SHP77 (cell line): ENCODE results near the gene TMCO2.
A peak's percentile ranks its signal among the peaks of the same experiment; 100 is the strongest.
"Not testable (repeated sequence)": the region's sequence is repeated elsewhere in the genome, so short reads cannot be mapped to it uniquely, and the experiment has no call there.

Experiments
- DNase-seq, 2 experiments: peaks; one replicate each; lab custom pipeline; 2025; lab: John Stamatoyannopoulos, UW

Gene TMCO2

DNA sequence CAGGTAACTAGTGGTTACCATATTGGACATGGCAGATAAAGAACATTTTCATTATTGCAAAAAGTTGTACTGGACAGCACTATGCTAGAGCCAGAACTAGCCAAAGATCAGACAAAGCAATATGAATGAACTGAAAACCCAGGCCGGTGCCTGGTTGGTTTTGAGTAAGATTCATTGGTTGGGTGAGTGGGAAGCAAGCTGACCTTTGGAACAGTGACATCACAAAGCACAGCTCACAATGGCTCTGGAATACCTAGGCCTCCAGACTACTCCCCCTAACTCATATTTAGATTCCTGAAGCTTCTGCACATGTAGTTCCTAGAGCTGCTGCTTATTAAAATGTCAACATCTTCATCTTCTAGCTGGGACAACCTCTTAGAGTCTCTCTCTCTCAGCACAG, at the start of gene TMCO2:
TSS of gene TMCO2 (plus strand) at position 283 of the 400 bp plus-strand sequence. CDS start at position 340, 57 bp downstream.
- DNase-seq, result no peak

- no peak for DNase-seq
These were observed 48.6 kb upstream of the TMCO2 start for GRCh38 chr1:40199126-40199525.

GRCh38 chr1:40204856-40205255, 42.9 kb upstream of the TMCO2 start:
- no peak for DNase-seq

DNA sequence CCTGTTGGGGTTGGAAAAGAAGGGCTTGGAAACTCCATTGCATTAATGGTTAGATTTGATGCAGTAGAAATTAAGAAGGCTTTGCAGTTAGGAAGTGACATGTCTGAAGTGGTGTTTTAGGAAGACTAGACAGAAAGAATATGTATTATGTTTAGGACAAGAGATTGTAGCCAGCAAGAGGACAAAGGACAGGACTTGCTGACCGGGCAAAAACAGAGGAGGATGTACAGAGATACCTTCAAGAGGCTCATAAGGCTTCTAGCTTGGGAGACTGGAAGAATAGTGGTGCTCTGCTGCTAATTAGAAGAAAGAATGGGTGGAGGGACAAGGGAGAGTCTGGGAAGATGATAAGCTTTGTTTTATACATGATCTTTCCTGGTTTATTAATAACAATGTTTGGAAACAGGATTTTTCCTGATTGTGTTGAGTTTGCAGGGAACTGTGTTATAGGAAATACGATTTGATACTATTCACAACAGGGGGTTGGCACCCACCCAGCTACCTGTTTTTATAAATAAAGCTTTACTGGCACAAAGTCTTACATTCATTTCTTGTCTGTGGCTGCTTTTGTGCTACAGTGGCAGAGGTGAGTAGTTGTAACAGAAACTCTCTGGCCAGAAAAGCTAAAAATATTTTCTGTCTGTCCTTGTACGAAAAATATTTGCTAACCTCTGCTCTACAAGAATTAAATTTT, 37.1 kb upstream of the TMCO2 start:
- no peak for DNase-seq

DNA sequence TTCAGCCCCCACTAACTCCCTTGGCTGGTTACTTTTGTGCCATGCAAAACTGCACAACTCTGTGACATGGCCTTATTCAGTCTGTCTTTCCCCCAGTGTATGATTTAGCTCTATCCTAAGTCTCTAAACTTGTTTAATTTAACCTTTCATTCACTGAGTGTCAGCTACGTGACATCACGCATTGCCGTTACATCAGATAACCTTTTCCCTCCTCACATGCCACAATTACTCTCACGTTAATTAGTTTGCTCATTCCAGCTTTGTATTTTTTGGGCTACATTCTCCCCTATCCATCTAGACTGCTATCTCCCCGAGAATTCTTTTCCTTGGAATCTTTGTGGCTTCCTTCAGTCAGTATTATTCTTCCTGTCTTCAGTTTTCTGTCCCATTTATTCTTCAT, 29.4 kb upstream of the TMCO2 start:
- DNase-seq, result no peak

- DNase-seq, result not testable (repeated sequence)
These were observed 26.2 kb upstream of the TMCO2 start for GRCh38 chr1:40221471-40221905.

DNA sequence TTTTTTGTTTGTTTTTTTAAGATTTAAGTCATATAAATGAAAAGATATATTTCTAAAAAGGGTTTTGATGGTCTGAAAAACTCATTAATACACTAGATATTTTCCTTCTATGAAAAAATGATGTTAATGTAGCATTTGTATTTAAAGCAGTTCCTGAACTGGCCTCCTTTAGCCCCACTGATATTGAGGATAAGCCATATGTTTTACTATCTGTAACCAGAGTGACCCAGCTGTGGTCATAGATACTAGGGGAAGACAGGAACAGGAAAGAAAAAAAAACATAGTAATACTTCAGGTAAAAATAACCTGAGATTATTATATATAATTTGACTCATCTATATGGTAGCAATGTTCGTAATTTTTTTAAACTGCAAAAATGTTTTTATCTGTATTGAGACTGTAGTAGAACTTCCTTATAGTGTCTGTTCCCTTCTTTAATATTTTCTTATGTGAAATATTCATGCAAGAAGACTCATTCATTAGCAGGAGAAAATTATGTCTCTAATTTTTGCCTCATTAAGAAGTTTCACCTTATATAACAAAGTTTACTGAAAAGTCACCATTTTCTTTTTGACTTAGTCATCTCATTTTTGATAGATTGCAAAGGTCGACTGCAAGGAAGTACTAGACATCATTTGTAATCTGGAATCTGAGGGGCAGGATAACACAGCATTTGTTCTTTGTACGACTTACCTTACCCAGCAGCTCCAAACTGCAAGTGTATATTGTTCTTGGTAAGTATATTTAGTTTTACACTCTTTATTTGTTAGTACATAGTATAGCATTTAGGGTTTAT, 25.6 kb upstream of the TMCO2 start:
- DNase-seq, result no peak

GRCh38 chr1:40224040-40224439, 23.7 kb upstream of the TMCO2 start:
- no peak for DNase-seq

DNA sequence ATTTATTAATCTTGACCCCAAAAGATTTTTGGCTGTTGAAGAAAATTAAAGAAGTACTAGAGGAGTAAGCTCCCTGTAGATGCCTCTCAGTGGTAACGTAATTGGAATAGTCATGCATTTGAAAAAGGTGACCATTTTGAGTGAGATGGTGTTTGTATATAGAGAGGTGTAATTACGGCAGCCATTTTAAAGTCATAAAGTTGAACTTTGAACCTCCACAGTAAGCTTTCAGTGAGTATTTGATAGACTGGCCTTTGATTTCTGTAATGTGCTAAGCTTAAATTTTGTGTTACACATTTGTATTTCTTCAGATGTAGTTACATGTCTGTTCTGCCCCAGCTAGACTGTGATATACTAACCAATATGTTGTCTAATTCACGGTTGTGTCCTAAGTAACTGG, 21.5 kb upstream of the TMCO2 start:
- no peak for DNase-seq

GRCh38 chr1:40232444-40232843, 15.3 kb upstream of the TMCO2 start:
- DNase-seq, result no peak

GRCh38 chr1:40239626-40240025, 8.1 kb upstream of the TMCO2 start:
- no peak for DNase-seq

- no peak for DNase-seq
These were observed 7.3 kb upstream of the TMCO2 start for GRCh38 chr1:40240390-40240789.

GRCh38 chr1:40241362-40241761, 6.4 kb upstream of the TMCO2 start:
- no peak for DNase-seq

DNA sequence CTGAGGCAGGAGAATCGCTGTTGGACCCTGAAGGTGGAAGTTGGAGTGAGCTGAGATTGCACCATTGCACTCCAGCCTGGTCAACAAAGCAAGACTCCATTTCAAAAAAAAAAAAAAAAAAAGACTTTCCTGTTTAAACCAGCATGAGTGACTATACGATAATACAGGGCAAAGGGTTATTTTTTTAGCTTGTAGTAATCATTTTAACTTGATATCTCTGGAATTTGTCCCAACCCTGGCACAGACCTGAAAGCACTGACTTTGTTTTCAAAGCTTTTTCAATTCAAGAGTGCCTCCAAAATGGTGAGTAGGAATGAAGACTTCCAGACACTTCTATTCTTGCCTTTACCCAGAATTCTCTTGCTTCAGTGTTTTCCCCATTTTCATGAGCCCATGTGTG, 4.4 kb upstream of the TMCO2 start:
- DNase-seq, result no peak

DNA sequence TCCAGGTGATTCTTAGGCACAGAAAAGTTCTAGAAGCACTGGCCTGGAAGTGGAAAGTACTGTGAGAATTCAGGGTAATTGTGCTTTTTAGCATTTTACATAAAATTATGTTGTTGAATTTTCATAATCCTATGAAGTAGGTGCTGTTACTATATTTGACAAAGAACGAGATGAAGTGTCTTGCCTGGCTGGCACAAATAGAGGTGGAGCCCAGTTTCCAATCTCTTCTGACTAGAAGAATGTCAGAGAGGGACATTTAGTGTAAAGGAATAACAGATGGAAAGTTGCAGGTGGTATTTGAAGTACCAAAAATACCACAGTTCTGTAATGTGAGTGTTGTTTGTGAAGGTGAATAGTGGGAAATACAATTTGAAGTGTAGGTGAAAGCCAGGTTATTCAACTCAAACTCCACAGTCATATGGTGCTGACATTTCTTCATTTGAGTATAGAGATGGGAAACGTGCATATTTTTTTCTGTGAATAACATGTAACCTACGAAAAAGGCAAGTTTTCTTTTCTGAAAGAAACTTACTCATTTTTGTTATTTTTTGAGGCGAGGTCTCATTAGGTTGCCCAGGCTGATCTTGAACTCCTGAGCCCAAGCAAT, 3.5 kb upstream of the TMCO2 start:
- no peak for DNase-seq

- no peak for DNase-seq
These were observed 2.1 kb upstream of the TMCO2 start for GRCh38 chr1:40245686-40246085.

- no peak for DNase-seq
These were observed 675 bp downstream of the TMCO2 start for GRCh38 chr1:40248412-40248811.

DNA sequence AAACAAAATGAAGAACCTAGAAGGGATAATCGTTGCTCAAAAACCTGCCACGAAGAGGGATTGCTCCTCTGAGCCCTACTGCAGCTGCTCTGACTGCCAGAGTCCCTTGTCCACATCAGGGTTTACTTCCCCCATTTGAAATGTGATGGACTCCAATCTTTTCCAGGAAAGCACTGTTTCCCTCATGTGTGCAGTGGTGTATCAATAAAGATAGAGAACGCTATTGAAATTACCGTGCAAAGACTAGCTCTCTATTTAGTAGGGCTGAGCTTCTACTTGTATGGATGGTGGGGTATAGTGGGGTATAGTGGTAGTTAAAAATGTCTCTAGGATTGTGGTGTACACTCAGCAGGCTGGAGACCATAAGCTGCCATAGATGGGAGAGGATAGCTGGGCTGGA, 3.7 kb downstream of the TMCO2 start:
- no peak for DNase-seq

GRCh38 chr1:40252601-40253000, 4.9 kb downstream of the TMCO2 start:
- no peak for DNase-seq

- DNase-seq, result no peak
These were observed 7.5 kb downstream of the TMCO2 start for GRCh38 chr1:40255231-40255630.

GRCh38 chr1:40256401-40257084, 8.8 kb downstream of the TMCO2 start:
- DNase-seq, result no peak

DNA sequence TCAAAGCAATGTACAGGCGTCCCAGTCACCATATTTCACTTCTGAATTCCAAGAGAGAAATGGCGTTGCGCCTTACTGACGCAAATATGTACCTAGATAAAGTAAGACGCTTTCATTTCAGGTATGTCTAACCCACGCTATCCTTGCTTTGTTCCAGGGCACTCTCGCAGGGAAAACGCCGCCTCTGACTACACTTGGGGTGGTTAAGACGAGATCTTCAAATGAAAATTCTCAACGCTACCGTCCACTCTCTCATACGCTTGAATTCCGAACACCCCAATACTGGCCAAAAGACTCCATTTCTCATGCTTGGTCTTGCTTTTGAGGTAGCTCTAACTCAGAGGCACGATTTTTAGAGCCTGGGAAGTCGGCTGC, 9.6 kb downstream of the TMCO2 start:
- DNase-seq, result peak; percentile 23 to 25
